ENCODE data around the gene HLCS.

HLCS gene

DNA sequence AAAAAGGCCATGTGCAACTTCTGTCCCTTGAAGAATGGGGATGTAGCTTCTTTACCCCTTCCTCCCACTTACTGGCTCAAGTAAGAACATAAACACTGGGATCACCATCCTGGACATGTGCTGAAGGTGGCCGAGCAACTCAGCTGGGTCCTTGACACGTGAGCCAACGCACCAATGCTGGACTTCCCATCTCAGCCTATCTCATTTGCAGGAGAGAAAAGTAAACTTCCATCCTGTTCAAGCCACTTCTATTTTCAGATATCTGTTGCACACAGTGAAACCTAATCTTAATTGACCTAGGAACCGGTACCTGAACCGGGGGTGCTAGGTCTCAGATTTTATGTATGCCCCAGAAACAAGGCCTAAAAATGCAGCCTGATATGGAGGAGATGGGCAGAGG lies 75.3 kb downstream of the HLCS start:
- 95% methylated on average over 5 of the region's 5 CpGs for WGBS
- H3K4me1 ChIP-seq (ENCODE audit: insufficient read depth, low read length): peaks cover 6% of the 10 kb centered on the region; the same call in 1 of the 2 replicates
- H3K36me3 ChIP-seq (ENCODE audit: insufficient read depth, low read length): no peaks in the 10 kb centered on the region
- no peak overlapping the region for H3K4me3 ChIP-seq (ENCODE audit: low read length)
- H3K9me3 ChIP-seq (ENCODE audit: insufficient read depth, low read depth, low read length): no peaks in the 10 kb centered on the region
- H3K9ac ChIP-seq (ENCODE audit: low read depth, low read length): no peak overlapping the region
- H3K27me3 ChIP-seq (ENCODE audit: insufficient read depth, low read length): no peaks in the 10 kb centered on the region
- H3K27ac ChIP-seq (ENCODE audit: low read depth, low read length): no peak overlapping the region

DNA sequence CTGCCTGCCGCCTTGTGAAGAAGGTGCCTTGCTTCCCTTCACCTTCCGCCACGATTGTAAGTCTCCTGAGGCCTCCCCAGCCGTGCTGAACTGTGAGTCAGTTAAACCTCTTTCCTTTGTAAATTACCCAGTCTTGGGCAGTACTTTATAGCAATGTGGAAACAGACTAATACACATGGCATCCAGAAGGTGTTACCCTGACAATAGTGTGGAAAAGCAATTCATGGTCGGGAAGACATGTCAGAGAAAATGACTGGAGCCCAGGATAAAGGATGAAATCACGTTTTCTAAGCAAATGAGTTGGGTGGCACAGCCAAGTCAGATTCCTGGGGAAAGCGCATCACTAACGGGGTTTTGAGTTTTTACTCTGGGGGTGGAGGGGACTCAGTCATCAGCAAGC lies 76.4 kb downstream of the HLCS start:
- no peaks in the 10 kb centered on the region for H3K9me3 ChIP-seq (ENCODE audit: insufficient read depth, low read depth, low read length)
- H3K27ac ChIP-seq (ENCODE audit: low read depth, low read length): no peak overlapping the region
- no peak overlapping the region for H3K9ac ChIP-seq (ENCODE audit: low read depth, low read length)
- no peak overlapping the region for H3K4me3 ChIP-seq (ENCODE audit: low read length)
- WGBS: 85% methylated on average over 8 of the region's 8 CpGs
- H3K4me1 ChIP-seq (ENCODE audit: insufficient read depth, low read length): peaks cover 6% of the 10 kb centered on the region; the same call in 1 of the 2 replicates
- no peaks in the 10 kb centered on the region for H3K36me3 ChIP-seq (ENCODE audit: insufficient read depth, low read length)
- no peaks in the 10 kb centered on the region for H3K27me3 ChIP-seq (ENCODE audit: insufficient read depth, low read length)

DNA sequence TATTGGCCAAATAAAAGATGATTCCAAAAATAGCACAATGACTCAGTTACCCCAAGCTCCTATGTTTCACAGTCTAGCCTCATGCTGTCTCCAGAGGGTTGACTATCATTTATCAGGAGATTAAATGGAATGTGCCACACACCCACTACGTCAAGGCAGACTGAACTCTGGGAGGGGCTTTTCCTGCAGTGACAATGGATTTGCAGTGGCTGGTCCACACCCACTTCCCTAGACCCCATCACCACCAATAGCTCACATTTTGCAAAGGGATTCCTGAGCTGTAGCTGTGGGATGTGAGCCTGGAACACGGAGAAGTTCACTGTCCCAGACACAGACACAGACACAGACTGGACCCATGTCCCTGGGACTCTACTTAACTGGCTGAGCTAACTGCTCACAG lies 77.1 kb downstream of the HLCS start:
- Histone ChIP-seq H3K4me3 (ENCODE audit: low read length) (no peak overlapping the region), H3K27ac (ENCODE audit: low read depth, low read length) (no peak overlapping the region), H3K9me3 (ENCODE audit: insufficient read depth, low read depth, low read length) (peaks cover 1% of the 10 kb centered on the region; the same call in 1 of the 2 replicates), H3K27me3 (ENCODE audit: insufficient read depth, low read length) (no peaks in the 10 kb centered on the region), H3K36me3 (ENCODE audit: insufficient read depth, low read length) (no peaks in the 10 kb centered on the region), H3K9ac (ENCODE audit: low read depth, low read length) (no peak overlapping the region), H3K4me1 (ENCODE audit: insufficient read depth, low read length) (peaks cover 6% of the 10 kb centered on the region; the same call in 1 of the 2 replicates)
- 97% methylated on average over 2 of the region's 2 CpGs for whole genome bisulfite sequencing

- WGBS: 93% methylated on average over 5 of the region's 5 CpGs
- Histone ChIP-seq H3K36me3 (ENCODE audit: insufficient read depth, low read length) (no peaks in the 10 kb centered on the region), H3K4me3 (ENCODE audit: low read length) (no peak overlapping the region)
Observed at GRCh38 chr21:36888466-36888865, 78.0 kb downstream of the HLCS start.

DNA sequence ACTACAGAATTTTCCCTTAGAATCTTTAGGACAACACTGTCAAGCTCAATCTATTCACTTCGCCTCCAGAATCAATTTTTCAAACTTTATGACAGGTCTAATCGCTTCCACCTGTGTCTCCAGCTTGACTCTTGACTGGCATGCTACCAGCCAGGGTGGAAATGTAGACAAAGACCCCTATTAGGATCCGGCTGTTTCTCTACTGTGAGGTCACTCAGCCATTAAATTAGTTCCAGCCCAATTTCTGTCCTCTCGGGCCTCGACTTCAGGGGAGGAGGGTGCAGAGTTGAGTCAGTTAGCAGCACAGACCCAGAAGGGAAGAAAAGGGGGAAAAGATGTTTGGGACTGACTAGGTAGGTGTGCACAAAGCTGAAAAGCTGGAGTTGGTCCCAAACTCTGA lies 78.5 kb downstream of the HLCS start:
- H3K4me1 ChIP-seq (ENCODE audit: insufficient read depth, low read length): peaks cover 6% of the 10 kb centered on the region; the same call in 1 of the 2 replicates
- H3K9ac ChIP-seq (ENCODE audit: low read depth, low read length): no peak overlapping the region
- no peaks in the 10 kb centered on the region for H3K27me3 ChIP-seq (ENCODE audit: insufficient read depth, low read length)
- H3K27ac ChIP-seq (ENCODE audit: low read depth, low read length): no peak overlapping the region
- WGBS: 87% methylated on average over 5 of the region's 5 CpGs
- H3K36me3 ChIP-seq (ENCODE audit: insufficient read depth, low read length): no peaks in the 10 kb centered on the region
- no peak overlapping the region for H3K4me3 ChIP-seq (ENCODE audit: low read length)
- peaks cover 14% of the 10 kb centered on the region; the same call in 1 of the 2 replicates for H3K9me3 ChIP-seq (ENCODE audit: insufficient read depth, low read depth, low read length)

More at GRCh38 chr21:36888466-36888865, 78.0 kb downstream of the HLCS start:
- H3K9ac ChIP-seq (ENCODE audit: low read depth, low read length): no peak overlapping the region
- peaks cover 6% of the 10 kb centered on the region; the same call in 1 of the 2 replicates for H3K4me1 ChIP-seq (ENCODE audit: insufficient read depth, low read length)
- H3K9me3 ChIP-seq (ENCODE audit: insufficient read depth, low read depth, low read length): peaks cover 10% of the 10 kb centered on the region; the same call in 1 of the 2 replicates
- H3K27ac ChIP-seq (ENCODE audit: low read depth, low read length): no peak overlapping the region
- H3K27me3 ChIP-seq (ENCODE audit: insufficient read depth, low read length): no peaks in the 10 kb centered on the region

GRCh38 chr21:36883532-36884486 lies 82.7 kb downstream of the HLCS start:
- H3K27ac ChIP-seq (ENCODE audit: low read depth, low read length): no peak overlapping the region
- H3K4me3 ChIP-seq (ENCODE audit: low read length): no peak overlapping the region
- H3K9ac ChIP-seq (ENCODE audit: low read depth, low read length): no peak overlapping the region
- WGBS: 95% methylated on average over 14 of the region's 14 CpGs
- no peaks in the 10 kb centered on the region for H3K27me3 ChIP-seq (ENCODE audit: insufficient read depth, low read length)
- H3K9me3 ChIP-seq (ENCODE audit: insufficient read depth, low read depth, low read length): peaks cover 18% of the 10 kb centered on the region; the same call in 1 of the 2 replicates
- no peaks in the 10 kb centered on the region for H3K36me3 ChIP-seq (ENCODE audit: insufficient read depth, low read length)
- H3K4me1 ChIP-seq (ENCODE audit: insufficient read depth, low read length): peaks cover 6% of the 10 kb centered on the region; the same call in 1 of the 2 replicates

DNA sequence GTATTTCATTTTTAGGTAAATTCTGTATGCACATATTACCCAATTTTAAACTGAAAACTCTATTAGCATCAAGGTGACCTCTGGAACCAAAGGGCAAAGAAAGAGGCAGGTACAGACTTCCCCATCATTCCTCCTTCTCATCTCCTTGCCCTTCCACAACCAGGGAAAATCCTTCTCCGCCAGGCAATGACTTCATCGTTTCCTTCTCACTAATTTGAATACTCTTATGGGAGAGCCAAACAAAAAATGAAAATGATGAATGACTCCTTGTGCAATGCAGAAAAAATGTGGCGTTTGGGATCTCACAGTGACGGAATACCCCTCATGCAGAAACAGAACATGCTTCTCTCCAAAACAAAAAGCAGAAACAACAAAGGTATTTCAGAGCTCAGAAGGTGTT lies 83.7 kb downstream of the HLCS start:
- Histone ChIP-seq H3K9me3 (ENCODE audit: insufficient read depth, low read depth, low read length) (peaks cover 28% of the 10 kb centered on the region; the same call in 1 of the 2 replicates), H3K9ac (ENCODE audit: low read depth, low read length) (no peak overlapping the region), H3K27ac (ENCODE audit: low read depth, low read length) (no peak overlapping the region), H3K4me1 (ENCODE audit: insufficient read depth, low read length) (peaks cover 3% of the 10 kb centered on the region; the same call in 1 of the 2 replicates), H3K36me3 (ENCODE audit: insufficient read depth, low read length) (no peaks in the 10 kb centered on the region), H3K4me3 (ENCODE audit: low read length) (no peak overlapping the region), H3K27me3 (ENCODE audit: insufficient read depth, low read length) (no peaks in the 10 kb centered on the region)
- 93% methylated on average over 3 of the region's 4 CpGs for WGBS

- Histone ChIP-seq H3K9ac (ENCODE audit: low read depth, low read length) (no peak overlapping the region), H3K9me3 (ENCODE audit: insufficient read depth, low read depth, low read length) (peaks cover 31% of the 10 kb centered on the region; the same call in 1 of the 2 replicates), H3K27ac (ENCODE audit: low read depth, low read length) (no peak overlapping the region), H3K27me3 (ENCODE audit: insufficient read depth, low read length) (no peaks in the 10 kb centered on the region), H3K36me3 (ENCODE audit: insufficient read depth, low read length) (no peaks in the 10 kb centered on the region), H3K4me3 (ENCODE audit: low read length) (no peak overlapping the region), H3K4me1 (ENCODE audit: insufficient read depth, low read length) (no peaks in the 10 kb centered on the region)
- 95% methylated on average over 12 of the region's 12 CpGs for WGBS
Observed at GRCh38 chr21:36881228-36881627, 85.2 kb downstream of the HLCS start.

DNA sequence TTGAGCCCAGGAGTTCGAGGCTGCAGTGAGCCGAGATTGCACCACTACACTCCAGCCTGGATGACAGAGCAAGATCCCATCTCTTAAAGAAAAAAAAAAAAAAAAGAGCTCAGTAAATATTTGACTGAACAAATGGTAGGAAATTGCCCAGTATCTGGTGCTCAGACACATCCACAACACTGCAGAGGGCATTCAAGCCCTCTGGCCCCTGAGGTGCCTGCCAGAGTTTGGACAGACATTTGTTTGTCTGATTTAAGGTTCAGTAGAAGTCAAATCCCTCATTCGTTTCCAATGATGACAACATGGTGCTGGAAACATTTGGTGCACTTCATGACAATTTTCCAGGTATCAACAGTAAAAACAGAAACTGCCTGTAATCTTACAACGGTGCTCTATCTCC lies 86.6 kb downstream of the HLCS start:
- peaks cover 31% of the 10 kb centered on the region; the same call in 1 of the 2 replicates for H3K9me3 ChIP-seq (ENCODE audit: insufficient read depth, low read depth, low read length)
- no peaks in the 10 kb centered on the region for H3K4me1 ChIP-seq (ENCODE audit: insufficient read depth, low read length)
- no peaks in the 10 kb centered on the region for H3K27me3 ChIP-seq (ENCODE audit: insufficient read depth, low read length)
- H3K4me3 ChIP-seq (ENCODE audit: low read length): no peak overlapping the region
- WGBS: 93% methylated on average over 4 of the region's 4 CpGs
- no peak overlapping the region for H3K27ac ChIP-seq (ENCODE audit: low read depth, low read length)
- H3K36me3 ChIP-seq (ENCODE audit: insufficient read depth, low read length): no peaks in the 10 kb centered on the region
- H3K9ac ChIP-seq (ENCODE audit: low read depth, low read length): no peak overlapping the region

- H3K27me3 ChIP-seq (ENCODE audit: insufficient read depth, low read length): no peaks in the 10 kb centered on the region
- H3K4me3 ChIP-seq (ENCODE audit: low read length): no peak overlapping the region
- peaks cover 15% of the 10 kb centered on the region; the same call in 1 of the 2 replicates for H3K9me3 ChIP-seq (ENCODE audit: insufficient read depth, low read depth, low read length)
- H3K4me1 ChIP-seq (ENCODE audit: insufficient read depth, low read length): no peaks in the 10 kb centered on the region
- H3K27ac ChIP-seq (ENCODE audit: low read depth, low read length): no peak overlapping the region
- no peaks in the 10 kb centered on the region for H3K36me3 ChIP-seq (ENCODE audit: insufficient read depth, low read length)
- H3K9ac ChIP-seq (ENCODE audit: low read depth, low read length): no peak overlapping the region
Observed at GRCh38 chr21:36877741-36878140, 88.7 kb downstream of the HLCS start.

DNA sequence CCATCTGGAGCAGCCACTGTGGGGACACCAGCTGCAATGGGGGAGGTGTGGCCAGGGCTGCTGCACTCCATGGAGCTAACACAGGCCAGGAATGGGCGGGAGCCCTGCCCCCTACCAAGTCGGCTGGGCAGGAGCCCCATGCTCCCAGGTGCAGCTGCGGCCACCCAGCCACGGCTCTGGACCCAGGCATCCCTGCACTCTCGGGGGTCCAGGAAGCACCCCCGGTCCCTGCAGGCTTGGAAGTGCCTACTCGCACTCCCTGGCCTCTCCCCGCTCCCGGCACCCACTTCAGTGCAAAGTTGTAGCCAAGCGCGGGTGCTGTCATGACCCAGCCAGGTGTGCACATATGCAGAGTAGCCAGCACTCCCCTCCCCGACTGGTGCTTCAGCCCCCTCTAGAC lies 91.8 kb downstream of the HLCS start:
- H3K9ac ChIP-seq (ENCODE audit: low read depth, low read length): no peak overlapping the region
- no peaks in the 10 kb centered on the region for H3K27me3 ChIP-seq (ENCODE audit: insufficient read depth, low read length)
- 94% methylated on average over 12 of the region's 12 CpGs for WGBS
- peaks cover 13% of the 10 kb centered on the region; the same call in 1 of the 2 replicates for H3K9me3 ChIP-seq (ENCODE audit: insufficient read depth, low read depth, low read length)
- H3K4me1 ChIP-seq (ENCODE audit: insufficient read depth, low read length): no peaks in the 10 kb centered on the region
- no peak overlapping the region for H3K4me3 ChIP-seq (ENCODE audit: low read length)
- H3K27ac ChIP-seq (ENCODE audit: low read depth, low read length): no peak overlapping the region
- H3K36me3 ChIP-seq (ENCODE audit: insufficient read depth, low read length): no peaks in the 10 kb centered on the region
